ENCODE measurements around the gene REG4. TPM values are rescaled to one million over a fixed set of nuclear protein-coding genes. Genes with fewer than 3 reads are reported as not detected.

Gene REG4
- total RNA-seq, 2 experiments from 2014 or later, result 0.33 TPM; not detected in 1

GRCh38 chr1:119784191-119784781 is 27.0 kb downstream of the REG4 start:
- Mint-ChIP-seq H3K36me3 (ENCODE audit: low read depth) (no peaks in the 10 kb centered on the region), H3K27ac (no peak overlapping the region), H3K9me3 (no peaks in the 10 kb centered on the region), H3K4me1 (ENCODE audit: low read depth) (no peaks in the 10 kb centered on the region), H3K4me3 (no peak overlapping the region), H3K27me3 (peaks cover 18% of the 10 kb centered on the region)
- DNase-seq, result no peak
- ChIA-PET POLR2A (no interaction called here), CTCF (no interaction called here)
- no peak for ATAC-seq (ENCODE audit: poor library complexity)
- no peaks in the 10 kb centered on the region for H3K36me3 ChIP-seq (ENCODE audit: insufficient read depth, low read length)
- no peak overlapping the region for H3K27ac ChIP-seq (ENCODE audit: low read depth in 1 of 2, low read length in 2 of 2)
- intact Hi-C loops (cut with DNase I, micrococcal nuclease), result no loop called here
- H3K4me3 ChIP-seq (ENCODE audit: low read length), result no peak overlapping the region
- TF ChIP-seq CTCF (IDR thresholded peaks at IDR 0.05), result no peak
- H3K9me3 ChIP-seq (ENCODE audit: control insufficient read depth in 1 of 2, insufficient read depth in 1 of 2, low read length in 2 of 2), result no peaks in the 10 kb centered on the region
- peaks cover 0 to 3% of the 10 kb centered on the region in 2 experiments for H3K27me3 ChIP-seq (ENCODE audit: control insufficient read depth in 1 of 2, insufficient read depth in 2 of 2, low read length in 2 of 2)
- H3K4me1 ChIP-seq (ENCODE audit: insufficient read depth, low read length), result no peaks in the 10 kb centered on the region

GRCh38 chr1:119783354-119784185 is 27.7 kb downstream of the REG4 start:
- peaks cover 0 to 3% of the 10 kb centered on the region in 2 experiments for H3K27me3 ChIP-seq (ENCODE audit: control insufficient read depth in 1 of 2, insufficient read depth in 2 of 2, low read length in 2 of 2)
- Mint-ChIP-seq H3K27ac (no peak overlapping the region), H3K36me3 (ENCODE audit: low read depth) (no peaks in the 10 kb centered on the region), H3K27me3 (peaks cover 19% of the 10 kb centered on the region), H3K4me3 (no peak overlapping the region), H3K4me1 (ENCODE audit: low read depth) (no peaks in the 10 kb centered on the region), H3K9me3 (no peaks in the 10 kb centered on the region)
- no peak overlapping the region for H3K27ac ChIP-seq (ENCODE audit: low read depth in 1 of 2, low read length in 2 of 2)
- CTCF ChIA-PET, result no interaction called here
- DNase-seq (no peak), ATAC-seq (ENCODE audit: poor library complexity) (no peak)
- H3K36me3 ChIP-seq (ENCODE audit: insufficient read depth, low read length), result no peaks in the 10 kb centered on the region
- POLR2A ChIA-PET, result no interaction called here
- H3K4me3 ChIP-seq (ENCODE audit: low read length), result no peak overlapping the region
- no peaks in the 10 kb centered on the region for H3K9me3 ChIP-seq (ENCODE audit: control insufficient read depth in 1 of 2, insufficient read depth in 1 of 2, low read length in 2 of 2)
- intact Hi-C loops (cut with DNase I, micrococcal nuclease), result no loop called here
- H3K4me1 ChIP-seq (ENCODE audit: insufficient read depth, low read length), result no peaks in the 10 kb centered on the region
- TF ChIP-seq CTCF (IDR thresholded peaks at IDR 0.05), result no peak

GRCh38 chr1:119782631-119783325 is 28.5 kb downstream of the REG4 start:
- POLR2A ChIA-PET, result no interaction called here

More at GRCh38 chr1:119782631-119783325, 28.5 kb downstream of the REG4 start:
- H3K36me3 Mint-ChIP-seq (ENCODE audit: low read depth), result no peaks in the 10 kb centered on the region
- DNase-seq (no peak), ATAC-seq (ENCODE audit: poor library complexity) (no peak)
- CTCF ChIA-PET, result no interaction called here
- H3K4me3 ChIP-seq (ENCODE audit: low read length), result no peak overlapping the region
- no peaks in the 10 kb centered on the region for H3K4me1 ChIP-seq (ENCODE audit: insufficient read depth, low read length)
- H3K27me3 ChIP-seq (ENCODE audit: control insufficient read depth in 1 of 2, insufficient read depth in 2 of 2, low read length in 2 of 2), result peaks cover 0 to 3% of the 10 kb centered on the region in 2 experiments
- H3K27ac Mint-ChIP-seq, result no peak overlapping the region
- H3K9me3 ChIP-seq (ENCODE audit: control insufficient read depth in 1 of 2, insufficient read depth in 1 of 2, low read length in 2 of 2), result no peaks in the 10 kb centered on the region
- no peaks in the 10 kb centered on the region for H3K9me3 Mint-ChIP-seq
- H3K4me3 Mint-ChIP-seq, result no peak overlapping the region
- TF ChIP-seq CTCF (IDR thresholded peaks at IDR 0.05), result no peak
- no peaks in the 10 kb centered on the region for H3K36me3 ChIP-seq (ENCODE audit: insufficient read depth, low read length)
- no peak overlapping the region for H3K27ac ChIP-seq (ENCODE audit: low read depth in 1 of 2, low read length in 2 of 2)
- intact Hi-C loops (cut with DNase I, micrococcal nuclease), result no loop called here
- peaks cover 19% of the 10 kb centered on the region for H3K27me3 Mint-ChIP-seq
- no peaks in the 10 kb centered on the region for H3K4me1 Mint-ChIP-seq (ENCODE audit: low read depth)
